ENCODE data around the gene APOL1.
"Not testable (repeated sequence)": the region's sequence is repeated elsewhere in the genome, so short reads cannot be mapped to it uniquely, and the experiment has no call there.

Gene APOL1

DNA sequence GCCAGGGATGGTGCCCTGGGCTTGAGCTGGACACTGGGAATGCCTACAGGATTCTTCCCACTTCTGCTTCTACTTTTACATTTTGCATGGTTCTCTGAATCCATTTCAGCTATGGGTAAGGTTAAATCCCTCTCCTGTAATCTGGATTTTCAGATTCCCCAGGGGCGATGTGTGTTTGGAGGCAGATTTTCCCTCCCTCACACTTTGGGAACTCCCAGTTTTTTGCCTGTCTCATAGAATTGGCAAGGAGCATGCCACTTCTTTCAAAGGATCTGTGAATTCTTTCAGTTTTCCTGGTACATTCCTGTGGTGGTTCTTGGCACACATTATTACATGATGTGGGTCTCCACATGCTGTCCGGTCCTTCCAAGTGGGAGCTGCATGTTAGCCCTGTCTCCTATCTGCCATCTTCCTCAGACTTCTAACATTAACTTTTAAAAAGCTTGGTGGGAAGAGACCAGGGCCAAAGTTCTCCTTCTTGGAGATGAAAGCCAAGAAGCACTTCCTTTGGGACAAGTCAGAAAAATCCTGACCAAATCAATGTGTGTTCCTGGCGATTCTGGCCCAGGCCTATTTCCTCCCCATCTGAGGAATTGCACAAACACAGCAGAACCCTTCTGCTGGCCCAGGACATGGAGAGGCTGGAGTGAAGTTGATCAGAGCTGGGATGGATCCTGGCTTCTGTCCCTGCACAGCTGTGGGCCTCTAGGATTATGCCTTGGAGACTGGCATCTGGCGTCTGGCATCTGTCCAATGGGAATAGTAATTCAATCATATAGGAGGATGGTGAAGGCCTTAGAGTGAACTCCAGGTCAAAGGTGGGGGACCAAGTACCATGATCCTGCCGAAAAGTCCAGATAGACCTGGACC, 8.2 kb upstream of the APOL1 start:
- DNase-seq: no peak

DNA sequence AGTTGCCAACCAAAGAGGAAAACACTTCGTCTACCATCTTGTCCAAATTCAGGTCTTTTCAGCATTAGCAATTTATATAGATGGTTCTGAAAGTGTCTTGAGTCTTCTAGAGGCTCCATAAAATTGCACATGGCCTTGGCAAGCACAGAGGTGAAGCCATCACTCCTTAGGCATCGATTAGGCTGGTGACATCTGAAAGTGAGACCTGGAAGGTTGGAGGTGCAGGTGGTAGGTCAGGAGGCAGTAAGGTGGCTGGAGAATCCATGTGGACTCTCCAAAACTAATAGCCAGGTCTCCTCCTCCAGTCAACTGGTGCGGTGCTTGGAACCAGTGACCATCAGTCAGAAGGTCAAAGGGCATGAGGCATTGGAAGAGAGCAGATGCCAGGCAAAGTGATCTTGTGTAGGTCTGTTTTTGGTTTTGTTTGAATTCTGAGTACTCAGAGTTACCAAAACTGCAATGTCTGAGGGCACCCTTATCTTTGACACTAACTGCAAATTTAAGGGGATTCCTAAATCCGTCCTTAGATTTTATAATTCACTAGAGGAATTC, 7.1 kb upstream of the APOL1 start:
- DNase-seq: no peak

- no peak for DNase-seq
Measured at GRCh38 chr22:36246718-36247117, 6.2 kb upstream of the APOL1 start.

DNA sequence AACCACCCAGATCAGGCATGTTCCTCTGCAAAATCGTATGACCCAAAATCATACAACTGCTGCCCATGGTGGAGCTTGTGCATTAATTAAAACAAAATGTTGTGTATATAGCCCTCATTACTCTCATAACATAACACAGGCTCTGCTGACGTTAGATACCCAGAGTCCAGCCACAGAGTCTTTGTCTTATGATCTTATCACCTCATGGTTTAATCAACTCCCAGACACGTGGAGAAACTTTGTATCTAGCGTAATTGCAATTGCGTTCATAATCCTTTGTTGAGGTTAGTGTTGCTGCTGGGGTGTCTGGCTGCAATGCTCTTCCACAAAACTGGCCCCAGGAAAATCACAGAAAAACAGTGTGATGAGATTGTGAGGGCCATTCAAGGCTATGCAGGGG, 5.0 kb upstream of the APOL1 start:
- no peak for DNase-seq

- DNase-seq: no peak
Measured at GRCh38 chr22:36249160-36249559, 3.8 kb upstream of the APOL1 start.

DNA sequence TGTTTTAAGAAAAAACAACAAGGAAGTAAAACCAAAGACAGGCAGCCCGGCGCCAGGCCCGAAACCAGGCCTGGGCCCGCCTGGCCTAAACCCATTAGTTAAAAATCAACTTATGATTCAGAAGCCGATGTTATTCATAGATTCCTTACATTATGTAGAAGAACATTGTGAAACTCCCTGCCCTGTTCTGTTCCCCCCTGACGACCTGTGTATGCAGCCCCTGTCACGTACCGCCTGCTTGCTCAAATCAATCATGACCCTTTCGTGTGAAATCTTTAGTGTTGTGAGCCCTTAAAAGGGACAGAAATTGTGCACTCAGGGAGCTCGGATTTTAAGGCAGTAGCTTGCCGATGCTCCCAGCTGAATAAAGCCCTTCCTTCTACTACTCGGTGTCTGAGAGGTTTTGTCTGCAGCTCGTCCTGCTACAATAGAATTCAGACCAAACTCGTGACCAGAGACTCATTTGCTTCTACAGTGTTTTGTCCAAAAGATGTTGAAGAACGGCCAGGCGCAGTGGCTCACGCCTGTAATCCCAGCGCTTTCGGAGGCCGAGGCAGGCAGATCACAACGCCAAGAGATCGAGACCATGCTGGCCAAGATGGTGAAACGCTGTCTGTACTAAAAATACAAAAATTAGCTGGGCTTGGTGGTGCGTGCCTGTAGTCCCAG, 2.5 kb upstream of the APOL1 start:
- peak in 17 of 56 donors; percentile 7 to 48 (median 28) for DNase-seq

- DNase-seq: not testable (repeated sequence)
Measured at GRCh38 chr22:36251979-36252608, 839 bp upstream of the APOL1 start.

DNA sequence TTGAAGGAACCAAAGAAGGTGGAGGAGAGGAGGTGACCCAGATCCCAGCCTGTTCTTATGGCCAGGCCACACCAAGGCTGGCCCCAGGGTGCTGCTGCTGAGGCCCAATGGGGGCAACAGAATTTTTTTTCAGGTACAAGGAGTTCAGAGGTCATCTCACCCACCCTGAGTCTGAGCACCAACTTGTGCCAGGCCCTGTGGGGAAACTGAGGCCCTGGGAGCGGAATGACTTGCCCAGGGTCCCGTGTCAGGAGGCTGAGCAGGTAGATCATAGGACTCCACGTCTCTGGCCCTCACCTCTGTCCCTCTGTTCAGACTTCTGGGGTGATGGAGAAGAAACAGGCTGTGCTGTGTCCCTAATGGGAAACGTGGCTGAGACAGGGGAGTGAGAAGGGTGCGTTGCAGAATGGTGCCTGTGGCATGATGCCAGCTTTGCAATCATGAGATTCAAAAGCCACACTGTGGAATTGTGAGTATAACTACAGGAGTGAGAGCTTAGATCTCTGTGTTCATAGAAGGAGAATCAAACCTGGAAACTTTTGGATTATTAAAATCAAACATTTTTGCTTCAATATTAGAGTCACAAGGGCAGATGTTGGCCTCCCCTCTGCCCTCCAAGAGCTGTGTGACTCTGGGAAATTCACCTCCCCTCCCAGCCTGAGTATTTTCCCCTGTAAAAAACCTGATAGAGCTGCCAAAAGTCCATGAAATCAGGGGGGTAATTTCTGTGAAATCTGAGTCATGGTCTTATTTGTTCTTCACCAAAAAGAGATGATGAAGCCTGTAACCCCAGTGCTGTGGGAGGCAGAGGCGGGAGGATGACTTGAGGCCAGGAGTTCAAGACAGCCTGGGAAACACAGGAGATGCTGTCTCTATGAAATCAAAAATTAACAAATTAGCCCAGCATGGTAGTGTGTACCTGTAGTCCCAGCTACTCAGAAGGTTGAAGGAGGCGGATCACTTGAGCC, 874 bp downstream of the APOL1 start:
- DNase-seq: peak in 8 of 56 donors; percentile 8 to 47 (median 16)

GRCh38 chr22:36255572-36255971, 2.6 kb downstream of the APOL1 start:
- not testable (repeated sequence) for DNase-seq

DNA sequence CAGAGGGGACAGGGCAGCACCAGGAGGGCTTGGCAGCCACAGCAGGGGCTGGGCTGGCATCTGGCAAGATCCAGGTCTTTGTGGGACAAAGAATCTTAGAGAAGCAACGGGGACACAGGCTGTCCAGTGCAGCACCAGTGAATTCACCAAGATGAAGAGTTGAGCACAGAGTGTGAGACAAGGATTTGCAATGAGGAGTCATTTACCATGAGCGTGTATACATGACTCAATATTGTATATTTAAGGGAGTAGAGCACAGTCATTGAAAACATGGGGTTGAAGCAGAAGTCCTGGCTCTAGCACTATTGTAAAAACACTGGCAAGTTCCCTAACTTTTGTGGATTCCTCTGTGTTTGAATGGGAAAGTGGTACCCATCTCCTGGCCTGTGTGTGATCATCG, 3.5 kb downstream of the APOL1 start:
- DNase-seq: no peak

GRCh38 chr22:36257308-36257707, 4.4 kb downstream of the APOL1 start:
- no peak for DNase-seq

- no peak for DNase-seq
Measured at GRCh38 chr22:36257948-36258670, 5.2 kb downstream of the APOL1 start.

GRCh38 chr22:36258701-36259614, 6.0 kb downstream of the APOL1 start:
- DNase-seq: peak in 1 of 56 donors; percentile 18

DNA sequence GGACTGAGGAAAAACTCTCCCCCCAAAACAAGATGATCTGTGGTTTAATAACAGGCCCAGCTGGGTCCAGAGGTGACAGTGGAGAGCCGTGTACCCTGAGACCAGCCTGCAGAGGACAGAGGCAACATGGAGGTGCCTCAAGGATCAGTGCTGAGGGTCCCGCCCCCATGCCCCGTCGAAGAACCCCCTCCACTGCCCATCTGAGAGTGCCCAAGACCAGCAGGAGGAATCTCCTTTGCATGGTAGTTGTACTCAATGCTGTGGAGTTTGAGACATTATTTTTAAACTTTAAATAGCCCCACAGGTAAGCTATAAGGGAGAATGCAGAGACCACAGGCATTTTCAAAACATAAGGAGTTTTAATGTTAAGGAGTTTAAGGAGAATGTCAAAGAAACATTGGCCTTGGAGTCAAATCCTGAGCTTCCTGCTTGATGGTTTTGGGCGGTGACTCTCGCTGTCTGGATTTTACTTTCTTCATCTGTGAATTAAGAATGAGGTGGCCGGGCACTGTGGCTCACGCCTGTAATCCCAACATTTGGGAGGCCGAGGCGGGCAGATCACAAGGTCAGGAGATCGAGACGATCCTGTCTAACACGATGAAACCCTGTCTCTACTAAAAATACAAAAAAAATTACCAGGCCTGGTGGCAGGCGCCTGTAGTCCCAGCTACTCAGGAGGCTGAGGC, 6.8 kb downstream of the APOL1 start:
- DNase-seq: no peak

DNA sequence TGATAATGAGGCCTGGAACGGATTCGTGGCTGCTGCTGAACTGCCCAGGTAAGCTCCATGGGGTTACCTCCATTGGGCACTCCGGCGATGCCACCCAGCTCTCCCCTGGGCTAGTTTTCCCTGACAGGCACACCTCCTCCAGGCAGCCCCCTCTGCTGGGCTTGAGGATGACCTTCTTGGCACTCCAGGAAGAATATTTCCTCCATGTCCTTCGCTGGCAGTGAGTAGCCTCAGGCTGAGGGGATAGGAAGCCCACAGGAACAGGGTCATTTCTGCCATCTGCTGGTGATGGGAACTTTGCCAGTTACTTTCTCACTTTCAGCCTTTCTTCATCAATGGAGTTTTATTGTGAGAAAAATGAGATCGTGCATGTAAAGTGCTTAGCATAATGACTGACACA, 8.7 kb downstream of the APOL1 start:
- not testable (repeated sequence) for DNase-seq

DNA sequence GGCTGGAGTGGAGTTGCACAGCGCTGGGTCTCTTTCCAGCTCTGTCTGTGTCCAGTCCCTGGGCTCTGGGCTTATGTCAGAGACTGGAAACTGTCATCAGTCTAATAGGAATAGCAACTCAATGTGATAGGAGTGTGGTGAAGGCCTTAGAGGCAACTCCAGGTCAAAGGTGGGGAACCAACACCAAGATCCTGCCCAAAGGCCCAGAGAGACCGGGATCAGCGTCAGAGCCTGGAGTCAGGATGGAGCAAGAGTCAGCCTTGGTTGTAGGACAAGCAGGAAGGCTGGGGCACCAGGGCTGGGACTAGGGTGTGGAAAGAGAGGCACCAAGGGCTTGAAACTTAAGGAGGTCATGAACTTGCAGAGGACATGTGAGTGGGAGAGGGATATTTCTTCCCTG, 9.4 kb downstream of the APOL1 start:
- not testable (repeated sequence) for DNase-seq

- DNase-seq: not testable (repeated sequence)
Measured at GRCh38 chr22:36263216-36263673, 10.3 kb downstream of the APOL1 start.

All from nucleus accumbens (tissue), 56 donors.